ENCODE measurements around the gene SYNDIG1.

GRCh38 chr20:24497851-24498250, 28.4 kb downstream of the SYNDIG1 start:
- TF ChIP-seq, protein P1, sequence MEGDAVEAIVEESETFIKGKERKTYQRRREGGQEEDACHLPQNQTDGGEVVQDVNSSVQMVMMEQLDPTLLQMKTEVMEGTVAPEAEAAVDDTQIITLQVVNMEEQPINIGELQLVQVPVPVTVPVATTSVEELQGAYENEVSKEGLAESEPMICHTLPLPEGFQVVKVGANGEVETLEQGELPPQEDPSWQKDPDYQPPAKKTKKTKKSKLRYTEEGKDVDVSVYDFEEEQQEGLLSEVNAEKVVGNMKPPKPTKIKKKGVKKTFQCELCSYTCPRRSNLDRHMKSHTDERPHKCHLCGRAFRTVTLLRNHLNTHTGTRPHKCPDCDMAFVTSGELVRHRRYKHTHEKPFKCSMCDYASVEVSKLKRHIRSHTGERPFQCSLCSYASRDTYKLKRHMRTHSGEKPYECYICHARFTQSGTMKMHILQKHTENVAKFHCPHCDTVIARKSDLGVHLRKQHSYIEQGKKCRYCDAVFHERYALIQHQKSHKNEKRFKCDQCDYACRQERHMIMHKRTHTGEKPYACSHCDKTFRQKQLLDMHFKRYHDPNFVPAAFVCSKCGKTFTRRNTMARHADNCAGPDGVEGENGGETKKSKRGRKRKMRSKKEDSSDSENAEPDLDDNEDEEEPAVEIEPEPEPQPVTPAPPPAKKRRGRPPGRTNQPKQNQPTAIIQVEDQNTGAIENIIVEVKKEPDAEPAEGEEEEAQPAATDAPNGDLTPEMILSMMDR (IDR thresholded peaks at IDR 0.05; ENCODE audit: insufficient read depth, low read length), result no peak
- no peak for TF ChIP-seq POLR2AphosphoS5 (IDR thresholded peaks at IDR 0.05; ENCODE audit: low read depth)
- TF ChIP-seq, protein P2, sequence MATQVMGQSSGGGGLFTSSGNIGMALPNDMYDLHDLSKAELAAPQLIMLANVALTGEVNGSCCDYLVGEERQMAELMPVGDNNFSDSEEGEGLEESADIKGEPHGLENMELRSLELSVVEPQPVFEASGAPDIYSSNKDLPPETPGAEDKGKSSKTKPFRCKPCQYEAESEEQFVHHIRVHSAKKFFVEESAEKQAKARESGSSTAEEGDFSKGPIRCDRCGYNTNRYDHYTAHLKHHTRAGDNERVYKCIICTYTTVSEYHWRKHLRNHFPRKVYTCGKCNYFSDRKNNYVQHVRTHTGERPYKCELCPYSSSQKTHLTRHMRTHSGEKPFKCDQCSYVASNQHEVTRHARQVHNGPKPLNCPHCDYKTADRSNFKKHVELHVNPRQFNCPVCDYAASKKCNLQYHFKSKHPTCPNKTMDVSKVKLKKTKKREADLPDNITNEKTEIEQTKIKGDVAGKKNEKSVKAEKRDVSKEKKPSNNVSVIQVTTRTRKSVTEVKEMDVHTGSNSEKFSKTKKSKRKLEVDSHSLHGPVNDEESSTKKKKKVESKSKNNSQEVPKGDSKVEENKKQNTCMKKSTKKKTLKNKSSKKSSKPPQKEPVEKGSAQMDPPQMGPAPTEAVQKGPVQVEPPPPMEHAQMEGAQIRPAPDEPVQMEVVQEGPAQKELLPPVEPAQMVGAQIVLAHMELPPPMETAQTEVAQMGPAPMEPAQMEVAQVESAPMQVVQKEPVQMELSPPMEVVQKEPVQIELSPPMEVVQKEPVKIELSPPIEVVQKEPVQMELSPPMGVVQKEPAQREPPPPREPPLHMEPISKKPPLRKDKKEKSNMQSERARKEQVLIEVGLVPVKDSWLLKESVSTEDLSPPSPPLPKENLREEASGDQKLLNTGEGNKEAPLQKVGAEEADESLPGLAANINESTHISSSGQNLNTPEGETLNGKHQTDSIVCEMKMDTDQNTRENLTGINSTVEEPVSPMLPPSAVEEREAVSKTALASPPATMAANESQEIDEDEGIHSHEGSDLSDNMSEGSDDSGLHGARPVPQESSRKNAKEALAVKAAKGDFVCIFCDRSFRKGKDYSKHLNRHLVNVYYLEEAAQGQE (IDR thresholded peaks at IDR 0.05; ENCODE audit: insufficient replicate concordance, low read depth), result no peak
- no peak for TF ChIP-seq GABPA (IDR thresholded peaks at IDR 0.05; ENCODE audit: low read depth)
